GM23338 (cell line): ENCODE data around the gene MFSD11. TPM values are rescaled to one million over a fixed set of nuclear protein-coding genes. Genes with fewer than 3 reads are reported as not detected.
A peak's percentile ranks its signal among the peaks of the same experiment; 100 is the strongest.

ENCODE experiments used
- ATAC-seq: fragments of 200-7000 bp; cut with Tn5 transposase; 3 replicates; pipeline ENCODE4 v1.9.1; 2020
- DNase-seq: peaks from one replicate; pipeline ENCODE4 v3.0.0-alpha.2; 2015; ENCODE audit warnings: low spot score
- H2AFZ ChIP-seq: fragments of 200-600 bp; sonication (generic); 2 replicates; pipeline ENCODE4 v1.8.0; 2016; ENCODE audit warnings: antibody characterized with exemption, mild to moderate bottlenecking, moderate library complexity
- H3F3A ChIP-seq: fragments of 200-600 bp; sonication (generic); replicated peaks from 2 replicates; pipeline ENCODE4 v1.8.0; 2017; ENCODE audit warnings: antibody characterized with exemption, mixed run types, low read depth
- H3K27ac ChIP-seq: fragments of 200-600 bp; sonication (generic); 2 replicates; pipeline ENCODE4 v1.6.1; 2016; ENCODE audit warnings: low read depth
- H3K27me3 ChIP-seq: fragments of 200-600 bp; sonication (generic); 2 replicates; pipeline ENCODE4 v1.8.0; 2016; ENCODE audit warnings: mild to moderate bottlenecking, mixed run types, moderate library complexity; ENCODE audit not compliant: insufficient read depth
- H3K36me3 ChIP-seq: fragments of 200-600 bp; sonication (generic); 2 replicates; pipeline ENCODE4 v1.8.0; 2016; ENCODE audit warnings: mild to moderate bottlenecking; ENCODE audit not compliant: insufficient read depth
- H3K4me1 ChIP-seq: fragments of 200-600 bp; sonication (generic); 2 replicates; pipeline ENCODE4 v1.8.0; 2016; ENCODE audit warnings: mild to moderate bottlenecking, moderate library complexity; ENCODE audit not compliant: insufficient read depth
- H3K4me2 ChIP-seq: fragments of 200-600 bp; sonication (generic); 2 replicates; pipeline ENCODE4 v1.7.1; 2017; ENCODE audit warnings: mixed run types
- H3K4me3 ChIP-seq: fragments of 200-600 bp; sonication (generic); 2 replicates; pipeline ENCODE4 v1.6.1; 2016; ENCODE audit warnings: mixed run types
- H3K79me2 ChIP-seq: fragments of 200-600 bp; sonication (generic); replicated peaks from 2 replicates; pipeline ENCODE4 v1.8.0; 2017; ENCODE audit warnings: mild to moderate bottlenecking; ENCODE audit not compliant: insufficient read depth
- H3K9me2 ChIP-seq: fragments of 200-600 bp; sonication (generic); 2 replicates; pipeline ENCODE4 v1.8.0; 2017; ENCODE audit not compliant: insufficient read depth
- H4K20me1 ChIP-seq: fragments of 200-600 bp; sonication (generic); replicated peaks from 2 replicates; pipeline ENCODE4 v1.8.0; 2017; ENCODE audit warnings: mild to moderate bottlenecking; ENCODE audit not compliant: insufficient read depth
- H3K27ac Mint-ChIP-seq: 2 replicates; pipeline ENCODE4 v1.8.0; 2020; ENCODE audit warnings: inconsistent platforms, mild to moderate bottlenecking, moderate library complexity, mixed read lengths
- H3K27me3 Mint-ChIP-seq: 3 replicates; pipeline ENCODE4 v1.8.0; 2022; ENCODE audit warnings: low read depth, mild to moderate bottlenecking, moderate library complexity, mixed read lengths, inconsistent platforms; ENCODE audit not compliant: insufficient read depth, poor library complexity
- H3K36me3 Mint-ChIP-seq: 3 replicates; pipeline ENCODE4 v1.8.0; 2021; ENCODE audit warnings: low read depth, mild to moderate bottlenecking, inconsistent platforms, moderate library complexity, mixed read lengths
- H3K4me1 Mint-ChIP-seq: 3 replicates; pipeline ENCODE4 v1.8.0; 2020; ENCODE audit warnings: mild to moderate bottlenecking, inconsistent platforms, mixed read lengths
- H3K4me3 Mint-ChIP-seq: 3 replicates; pipeline ENCODE4 v1.8.0; 2021; ENCODE audit warnings: moderate library complexity, mild to moderate bottlenecking, inconsistent platforms, mixed read lengths
- H3K9me3 Mint-ChIP-seq: 3 replicates; pipeline ENCODE4 v1.8.0; 2020; ENCODE audit warnings: moderate library complexity, mild to moderate bottlenecking, inconsistent platforms, mixed read lengths
- CREB1 ChIP-seq: fragments of 250-450 bp; sonication (Bioruptor Pico); IDR thresholded peaks from 2 replicates; pipeline ENCODE4 v1.5.0; 2020; ENCODE audit warnings: low read depth, mild to moderate bottlenecking, moderate library complexity
- NANOG ChIP-seq: IDR thresholded peaks from 2 replicates; pipeline ENCODE4 v1.6.1; 2016; ENCODE audit warnings: antibody characterized with exemption, borderline replicate concordance
- POLR2AphosphoS5 ChIP-seq: IDR thresholded peaks from 2 replicates; pipeline ENCODE4 v1.6.1; 2016; ENCODE audit warnings: antibody characterized with exemption, low read depth
- STAT1 ChIP-seq: IDR thresholded peaks from one replicate; pipeline ENCODE4 v1.6.1; 2016; ENCODE audit warnings: antibody characterized with exemption; ENCODE audit not compliant: unreplicated experiment
- ZNF331 ChIP-seq: fragments of 250-450 bp; sonication (Bioruptor Pico); IDR thresholded peaks from 2 replicates; pipeline ENCODE4 v1.5.0; 2020; ENCODE audit warnings: low read depth, mild to moderate bottlenecking, moderate library complexity
- polyA plus RNA-seq: library from polyadenylated mRNA; unstranded; fragments of >200 nt; fragmentation: Nextera tagmentation; extraction: Ambion mirVana; gene quantifications from 2 replicates; pipeline ENCODE4 v1.2.1, GENCODE V29; 2016
- total RNA-seq: library from RNA; depleted of rRNA; stranded (reverse); fragments of >200 nt; shearing (Covaris generic); gene quantifications from 2 replicates; pipeline ENCODE4 v1.2.3, GENCODE V29; 2014
- TF ChIP-seq, protein P1 (sequence below): IDR thresholded peaks from 2 replicates; pipeline ENCODE4 v1.6.1; 2016; ENCODE audit warnings: antibody characterized with exemption
- TF ChIP-seq, protein P2 (sequence below): IDR thresholded peaks from one replicate; pipeline ENCODE4 v1.6.1; 2018; ENCODE audit warnings: antibody characterized with exemption; ENCODE audit not compliant: unreplicated experiment
- TF ChIP-seq, protein P3 (sequence below), 2 experiments: fragments of 200-600 bp in 1 of 2; sonication (generic) in 1 of 2; conservative IDR thresholded peaks; 2 replicates each; pipeline versions ENCODE4 v1.5.1 to v1.6.1; 2016 to 2017; ENCODE audit warnings: antibody characterized with exemption in 2 of 2, low read depth in 2 of 2, mild to moderate bottlenecking in 2 of 2, moderate library complexity in 1 of 2

MFSD11 gene
- total and polyA plus RNA-seq, 2 experiments from 2014 or later, result 10.2 to 35.3 TPM

- DNase-seq, result no peak
- no peaks in the 10 kb centered on the region for H3K36me3 ChIP-seq
- TF ChIP-seq, protein P1, sequence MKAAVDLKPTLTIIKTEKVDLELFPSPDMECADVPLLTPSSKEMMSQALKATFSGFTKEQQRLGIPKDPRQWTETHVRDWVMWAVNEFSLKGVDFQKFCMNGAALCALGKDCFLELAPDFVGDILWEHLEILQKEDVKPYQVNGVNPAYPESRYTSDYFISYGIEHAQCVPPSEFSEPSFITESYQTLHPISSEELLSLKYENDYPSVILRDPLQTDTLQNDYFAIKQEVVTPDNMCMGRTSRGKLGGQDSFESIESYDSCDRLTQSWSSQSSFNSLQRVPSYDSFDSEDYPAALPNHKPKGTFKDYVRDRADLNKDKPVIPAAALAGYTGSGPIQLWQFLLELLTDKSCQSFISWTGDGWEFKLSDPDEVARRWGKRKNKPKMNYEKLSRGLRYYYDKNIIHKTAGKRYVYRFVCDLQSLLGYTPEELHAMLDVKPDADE, result no peak
- no peaks in the 10 kb centered on the region for H3K27me3 ChIP-seq
- no peak overlapping the region for H3K4me2 ChIP-seq
- peaks cover 34% of the 10 kb centered on the region for H3K4me1 Mint-ChIP-seq
- no peaks in the 10 kb centered on the region for H3K9me2 ChIP-seq
- H3K4me3 Mint-ChIP-seq, result no peak overlapping the region
- H3K4me1 ChIP-seq, result peaks cover 3% of the 10 kb centered on the region; the same call in 1 of the 2 replicates
- H3K9me3 Mint-ChIP-seq, result peaks cover 3% of the 10 kb centered on the region; the same call in 1 of the 3 replicates
- peaks cover 3% of the 10 kb centered on the region; the same call in 2 of the 3 replicates for H3K36me3 Mint-ChIP-seq
- no peaks in the 10 kb centered on the region for H3K79me2 ChIP-seq
- no peak overlapping the region for H2AFZ ChIP-seq
- H3K27ac Mint-ChIP-seq, result no peak overlapping the region
- H3K27ac ChIP-seq, result no peak overlapping the region
- no peaks in the 10 kb centered on the region for H4K20me1 ChIP-seq
- H3F3A ChIP-seq, result no peaks in the 10 kb centered on the region
- peaks cover 6% of the 10 kb centered on the region for H3K27me3 Mint-ChIP-seq
- no peak overlapping the region for H3K4me3 ChIP-seq
- no peak for ATAC-seq
Measured at GRCh38 chr17:76796081-76796480, 58.2 kb downstream of the MFSD11 start.

- no peak overlapping the region; the same call in 2 of the 3 replicates for H3K4me3 Mint-ChIP-seq
Measured at GRCh38 chr17:76797241-76797840, 59.4 kb downstream of the MFSD11 start.

DNA sequence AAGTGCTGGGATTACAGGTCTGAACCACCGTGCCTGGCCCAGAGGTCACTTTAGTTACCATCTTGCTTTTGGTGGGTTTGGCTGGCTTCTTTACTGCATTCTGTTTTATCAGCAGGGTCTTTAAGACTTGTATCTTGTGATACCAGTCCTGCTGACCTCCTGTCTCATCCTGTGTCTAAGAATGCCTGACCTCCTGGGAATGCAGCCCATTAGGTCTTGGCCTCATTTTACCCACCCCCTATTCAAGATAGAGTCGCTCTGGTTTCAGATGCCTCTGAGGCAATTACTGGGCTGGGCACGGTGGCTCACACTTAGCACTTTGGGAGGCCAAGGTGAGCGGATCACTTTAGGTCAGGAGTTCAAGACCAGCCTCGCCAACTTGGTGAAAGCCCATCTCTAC, 63.8 kb downstream of the MFSD11 start:
- Histone ChIP-seq H3F3A (no peaks in the 10 kb centered on the region), H3K4me3 (no peak overlapping the region), H3K79me2 (no peaks in the 10 kb centered on the region), H3K4me2 (no peak overlapping the region), H2AFZ (no peak overlapping the region), H3K27ac (no peak overlapping the region), H3K27me3 (no peaks in the 10 kb centered on the region), H3K4me1 (peaks cover 3% of the 10 kb centered on the region; the same call in 1 of the 2 replicates), H3K36me3 (no peaks in the 10 kb centered on the region), H3K9me2 (no peaks in the 10 kb centered on the region), H4K20me1 (no peaks in the 10 kb centered on the region)
- Mint-ChIP-seq H3K36me3 (no peaks in the 10 kb centered on the region), H3K4me1 (peaks cover 16% of the 10 kb centered on the region), H3K4me3 (no peak overlapping the region), H3K27ac (no peak overlapping the region), H3K27me3 (peaks cover 8% of the 10 kb centered on the region), H3K9me3 (peaks cover 2% of the 10 kb centered on the region; the same call in 2 of the 3 replicates)
- no peak for DNase-seq
- no peak for ATAC-seq
- TF ChIP-seq ZNF331 (no peak), STAT1 (no peak), NANOG (no peak), POLR2AphosphoS5 (no peak), CREB1 (CRISPR knock-in tag) (no peak)
- TF ChIP-seq, protein P1, result no peak
- TF ChIP-seq, protein P2, sequence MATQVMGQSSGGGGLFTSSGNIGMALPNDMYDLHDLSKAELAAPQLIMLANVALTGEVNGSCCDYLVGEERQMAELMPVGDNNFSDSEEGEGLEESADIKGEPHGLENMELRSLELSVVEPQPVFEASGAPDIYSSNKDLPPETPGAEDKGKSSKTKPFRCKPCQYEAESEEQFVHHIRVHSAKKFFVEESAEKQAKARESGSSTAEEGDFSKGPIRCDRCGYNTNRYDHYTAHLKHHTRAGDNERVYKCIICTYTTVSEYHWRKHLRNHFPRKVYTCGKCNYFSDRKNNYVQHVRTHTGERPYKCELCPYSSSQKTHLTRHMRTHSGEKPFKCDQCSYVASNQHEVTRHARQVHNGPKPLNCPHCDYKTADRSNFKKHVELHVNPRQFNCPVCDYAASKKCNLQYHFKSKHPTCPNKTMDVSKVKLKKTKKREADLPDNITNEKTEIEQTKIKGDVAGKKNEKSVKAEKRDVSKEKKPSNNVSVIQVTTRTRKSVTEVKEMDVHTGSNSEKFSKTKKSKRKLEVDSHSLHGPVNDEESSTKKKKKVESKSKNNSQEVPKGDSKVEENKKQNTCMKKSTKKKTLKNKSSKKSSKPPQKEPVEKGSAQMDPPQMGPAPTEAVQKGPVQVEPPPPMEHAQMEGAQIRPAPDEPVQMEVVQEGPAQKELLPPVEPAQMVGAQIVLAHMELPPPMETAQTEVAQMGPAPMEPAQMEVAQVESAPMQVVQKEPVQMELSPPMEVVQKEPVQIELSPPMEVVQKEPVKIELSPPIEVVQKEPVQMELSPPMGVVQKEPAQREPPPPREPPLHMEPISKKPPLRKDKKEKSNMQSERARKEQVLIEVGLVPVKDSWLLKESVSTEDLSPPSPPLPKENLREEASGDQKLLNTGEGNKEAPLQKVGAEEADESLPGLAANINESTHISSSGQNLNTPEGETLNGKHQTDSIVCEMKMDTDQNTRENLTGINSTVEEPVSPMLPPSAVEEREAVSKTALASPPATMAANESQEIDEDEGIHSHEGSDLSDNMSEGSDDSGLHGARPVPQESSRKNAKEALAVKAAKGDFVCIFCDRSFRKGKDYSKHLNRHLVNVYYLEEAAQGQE, result no peak
- TF ChIP-seq, protein P3, sequence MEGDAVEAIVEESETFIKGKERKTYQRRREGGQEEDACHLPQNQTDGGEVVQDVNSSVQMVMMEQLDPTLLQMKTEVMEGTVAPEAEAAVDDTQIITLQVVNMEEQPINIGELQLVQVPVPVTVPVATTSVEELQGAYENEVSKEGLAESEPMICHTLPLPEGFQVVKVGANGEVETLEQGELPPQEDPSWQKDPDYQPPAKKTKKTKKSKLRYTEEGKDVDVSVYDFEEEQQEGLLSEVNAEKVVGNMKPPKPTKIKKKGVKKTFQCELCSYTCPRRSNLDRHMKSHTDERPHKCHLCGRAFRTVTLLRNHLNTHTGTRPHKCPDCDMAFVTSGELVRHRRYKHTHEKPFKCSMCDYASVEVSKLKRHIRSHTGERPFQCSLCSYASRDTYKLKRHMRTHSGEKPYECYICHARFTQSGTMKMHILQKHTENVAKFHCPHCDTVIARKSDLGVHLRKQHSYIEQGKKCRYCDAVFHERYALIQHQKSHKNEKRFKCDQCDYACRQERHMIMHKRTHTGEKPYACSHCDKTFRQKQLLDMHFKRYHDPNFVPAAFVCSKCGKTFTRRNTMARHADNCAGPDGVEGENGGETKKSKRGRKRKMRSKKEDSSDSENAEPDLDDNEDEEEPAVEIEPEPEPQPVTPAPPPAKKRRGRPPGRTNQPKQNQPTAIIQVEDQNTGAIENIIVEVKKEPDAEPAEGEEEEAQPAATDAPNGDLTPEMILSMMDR (conservative IDR thresholded peaks at IDR 0.05; ENCODE audit: low read depth in 2 of 2), result no peak

More at GRCh38 chr17:76797241-76797840, 59.4 kb downstream of the MFSD11 start:
- H3K4me3 ChIP-seq, result no peak overlapping the region
- TF ChIP-seq, protein P1, result no peak
- no peak overlapping the region; the same call in 1 of the 2 replicates for H3K4me2 ChIP-seq
- H3K27ac ChIP-seq, result no peak overlapping the region
- peak; percentile 24; the same call in 2 of the 3 replicates for ATAC-seq
- Mint-ChIP-seq H3K36me3 (peaks cover 3% of the 10 kb centered on the region; the same call in 2 of the 3 replicates), H3K27me3 (peaks cover 6% of the 10 kb centered on the region), H3K4me1 (peaks cover 24% of the 10 kb centered on the region), H3K9me3 (peaks cover 3% of the 10 kb centered on the region; the same call in 1 of the 3 replicates), H3K27ac (no peak overlapping the region; the same call in 1 of the 2 replicates)
- no peaks in the 10 kb centered on the region for H3K9me2 ChIP-seq
- peak; percentile 46 for DNase-seq
- no peaks in the 10 kb centered on the region for H4K20me1 ChIP-seq
- no peaks in the 10 kb centered on the region for H3K79me2 ChIP-seq
- H3K27me3 ChIP-seq, result no peaks in the 10 kb centered on the region
- no peaks in the 10 kb centered on the region for H3K36me3 ChIP-seq
- H3K4me1 ChIP-seq, result peaks cover 3% of the 10 kb centered on the region; the same call in 1 of the 2 replicates
- no peaks in the 10 kb centered on the region for H3F3A ChIP-seq
- H2AFZ ChIP-seq, result no peak overlapping the region
